Upper lobe of right lung (tissue), 1 donor: ENCODE measurements around the gene UBAC2. TPM values are rescaled to one million over a fixed set of nuclear protein-coding genes. Genes with fewer than 3 reads are reported as not detected.

Experiments used
- ATAC-seq: fragments of 200-7000 bp; cut with Tn5 transposase; one replicate; pipeline ENCODE4 v1.9.1; 2020; ENCODE audit warnings: mild to moderate bottlenecking, moderate library complexity
- DNase-seq: peaks from one replicate; pipeline ENCODE4 v3.0.0-alpha.2; 2020
- H3K27ac ChIP-seq: fragments of 200-600 bp; one replicate; pipeline ENCODE4 v1.8.0; 2022
- H3K27me3 ChIP-seq: fragments of 200-600 bp; one replicate; pipeline ENCODE4 v1.8.0; 2022; ENCODE audit warnings: mild to moderate bottlenecking
- H3K36me3 ChIP-seq: fragments of 200-600 bp; one replicate; pipeline ENCODE4 v1.8.0; 2022
- H3K4me1 ChIP-seq: fragments of 200-600 bp; one replicate; pipeline ENCODE4 v1.8.0; 2022
- H3K4me3 ChIP-seq: fragments of 200-600 bp; one replicate; pipeline ENCODE4 v1.8.0; 2022; ENCODE audit warnings: mild to moderate bottlenecking
- H3K9me3 ChIP-seq: fragments of 200-600 bp; one replicate; pipeline ENCODE4 v1.8.0; 2022
- CTCF ChIP-seq: fragments of 200-600 bp; IDR thresholded peaks from one replicate; pipeline ENCODE4 v1.8.0; 2022; ENCODE audit warnings: antibody characterized with exemption
- intact Hi-C: fragments of 100-400 bp; cut with DNase I; formaldehyde crosslinking; loops from one replicate; pipeline ENCODE4 v1.11.0; 2022
- total RNA-seq: library from RNA; stranded (reverse); fragmentation: NEBNext Ultra II Directional; extraction: Animal tissue kit (Norgen Biotek cat#: 25700); gene quantifications from one replicate; pipeline ENCODE4 v1.2.1, GENCODE V29; 2021
- donor health status: DM: no; HTN: yes; CAD: no; lungs with severe emphysema.

UBAC2 gene
- total RNA-seq, 1 donor from 2014 or later: 50.2 TPM

- Histone ChIP-seq H3K27me3 (no peaks in the 10 kb centered on the region), H3K36me3 (no peaks in the 10 kb centered on the region), H3K4me1 (peaks cover 17% of the 10 kb centered on the region), H3K4me3 (no peak overlapping the region), H3K27ac (no peak overlapping the region), H3K9me3 (no peaks in the 10 kb centered on the region)
- no peak for ATAC-seq
- TF ChIP-seq CTCF: no peak
- intact Hi-C loops: no loop called here
- DNase-seq: no peak
Observed at GRCh38 chr13:99205621-99206220, 5.1 kb downstream of the UBAC2 start.

- Histone ChIP-seq H3K27ac (no peak overlapping the region), H3K27me3 (no peaks in the 10 kb centered on the region), H3K9me3 (no peaks in the 10 kb centered on the region), H3K4me3 (no peak overlapping the region), H3K36me3 (no peaks in the 10 kb centered on the region), H3K4me1 (peaks cover 17% of the 10 kb centered on the region)
- DNase-seq (no peak), ATAC-seq (no peak)
- intact Hi-C loops: no loop called here
- no peak for TF ChIP-seq CTCF
Observed at GRCh38 chr13:99206226-99206625, 5.6 kb downstream of the UBAC2 start.

GRCh38 chr13:99206873-99207272 lies 6.2 kb downstream of the UBAC2 start:
- no peak for TF ChIP-seq CTCF
- H3K4me3 ChIP-seq: no peak overlapping the region
- H3K27ac ChIP-seq: no peak overlapping the region
- intact Hi-C loops: no loop called here
- peaks cover 15% of the 10 kb centered on the region for H3K4me1 ChIP-seq
- no peaks in the 10 kb centered on the region for H3K36me3 ChIP-seq
- H3K9me3 ChIP-seq: no peaks in the 10 kb centered on the region
- DNase-seq (no peak), ATAC-seq (no peak)
- H3K27me3 ChIP-seq: no peaks in the 10 kb centered on the region

- no peak overlapping the region for H3K27ac ChIP-seq
- no peaks in the 10 kb centered on the region for H3K9me3 ChIP-seq
- intact Hi-C loops: no loop called here
- DNase-seq (no peak), ATAC-seq (no peak)
- H3K4me3 ChIP-seq: no peak overlapping the region
- H3K4me1 ChIP-seq: peaks cover 8% of the 10 kb centered on the region
- no peaks in the 10 kb centered on the region for H3K36me3 ChIP-seq
- no peaks in the 10 kb centered on the region for H3K27me3 ChIP-seq
- no peak for TF ChIP-seq CTCF
Observed at GRCh38 chr13:99207511-99207910, 6.9 kb downstream of the UBAC2 start.

- no peak for TF ChIP-seq CTCF
- ATAC-seq: no peak
- H3K4me1 ChIP-seq: peaks cover 2% of the 10 kb centered on the region
- H3K27ac ChIP-seq: no peak overlapping the region
- intact Hi-C loops: no loop called here
- no peaks in the 10 kb centered on the region for H3K9me3 ChIP-seq
- H3K27me3 ChIP-seq: no peaks in the 10 kb centered on the region
- no peak for DNase-seq
- H3K4me3 ChIP-seq: no peak overlapping the region
- no peaks in the 10 kb centered on the region for H3K36me3 ChIP-seq
Observed at GRCh38 chr13:99208185-99208584, 7.5 kb downstream of the UBAC2 start.
